GM19324 (cell line): Measurements from ENCODE around the gene CADPS2.

Experiments
- ATAC-seq: cut with Tn5 transposase; IDR thresholded peaks from one replicate; pipeline ENCODE4 v1.9.1; 2021; ENCODE audit warnings: mild to moderate bottlenecking, moderate library complexity; ENCODE audit not compliant: unreplicated experiment, low FRiP score

CADPS2 gene

GRCh38 chr7:122622682-122623081, 263.6 kb downstream of the CADPS2 start:
- ATAC-seq = no peak

- no peak for ATAC-seq
Measured at GRCh38 chr7:122619664-122620063, 266.6 kb downstream of the CADPS2 start.

GRCh38 chr7:122618585-122619189, 267.6 kb downstream of the CADPS2 start:
- ATAC-seq = no peak

GRCh38 chr7:122616951-122617350, 269.3 kb downstream of the CADPS2 start:
- ATAC-seq = no peak

- no peak for ATAC-seq
Measured at GRCh38 chr7:122605929-122606328, 280.3 kb downstream of the CADPS2 start.

- no peak for ATAC-seq
Measured at GRCh38 chr7:122604251-122604650, 282.0 kb downstream of the CADPS2 start.

GRCh38 chr7:122602800-122603199, 283.5 kb downstream of the CADPS2 start:
- ATAC-seq = no peak

GRCh38 chr7:122600630-122601029, 285.6 kb downstream of the CADPS2 start:
- no peak for ATAC-seq

- ATAC-seq = no peak
Measured at GRCh38 chr7:122600042-122600441, 286.2 kb downstream of the CADPS2 start.

- ATAC-seq = no peak
Measured at GRCh38 chr7:122597277-122597676, 289.0 kb downstream of the CADPS2 start.

GRCh38 chr7:122595885-122596284, 290.4 kb downstream of the CADPS2 start:
- ATAC-seq = no peak

- ATAC-seq = no peak
Measured at GRCh38 chr7:122588621-122589020, 297.6 kb downstream of the CADPS2 start.

GRCh38 chr7:122584676-122585251, 301.5 kb downstream of the CADPS2 start:
- ATAC-seq = no peak

- no peak for ATAC-seq
Measured at GRCh38 chr7:122578350-122578749, 307.9 kb downstream of the CADPS2 start.

- ATAC-seq = no peak
Measured at GRCh38 chr7:122577449-122578003, 308.7 kb downstream of the CADPS2 start.

GRCh38 chr7:122572706-122573105, 313.6 kb downstream of the CADPS2 start:
- ATAC-seq = no peak

GRCh38 chr7:122561326-122561725, 324.9 kb downstream of the CADPS2 start:
- no peak for ATAC-seq

- no peak for ATAC-seq
Measured at GRCh38 chr7:122556873-122557542, 329.3 kb downstream of the CADPS2 start.

- ATAC-seq = no peak
Measured at GRCh38 chr7:122556219-122556618, 330.0 kb downstream of the CADPS2 start.

- no peak for ATAC-seq
Measured at GRCh38 chr7:122553761-122554160, 332.5 kb downstream of the CADPS2 start.

GRCh38 chr7:122552769-122553168, 333.5 kb downstream of the CADPS2 start:
- ATAC-seq = no peak

- no peak for ATAC-seq
Measured at GRCh38 chr7:122550545-122550944, 335.7 kb downstream of the CADPS2 start.
